ENCODE data around the gene HIVEP1. TPM values are rescaled to one million over a fixed set of nuclear protein-coding genes. Genes with fewer than 3 reads are reported as not detected.

Gene HIVEP1
- total and polyA plus RNA-seq, 2 of the 13 experiments (the other 11 are each of a cell fraction or from before 2014, with no cell fraction given) = 7.4 to 9.9 TPM

DNA sequence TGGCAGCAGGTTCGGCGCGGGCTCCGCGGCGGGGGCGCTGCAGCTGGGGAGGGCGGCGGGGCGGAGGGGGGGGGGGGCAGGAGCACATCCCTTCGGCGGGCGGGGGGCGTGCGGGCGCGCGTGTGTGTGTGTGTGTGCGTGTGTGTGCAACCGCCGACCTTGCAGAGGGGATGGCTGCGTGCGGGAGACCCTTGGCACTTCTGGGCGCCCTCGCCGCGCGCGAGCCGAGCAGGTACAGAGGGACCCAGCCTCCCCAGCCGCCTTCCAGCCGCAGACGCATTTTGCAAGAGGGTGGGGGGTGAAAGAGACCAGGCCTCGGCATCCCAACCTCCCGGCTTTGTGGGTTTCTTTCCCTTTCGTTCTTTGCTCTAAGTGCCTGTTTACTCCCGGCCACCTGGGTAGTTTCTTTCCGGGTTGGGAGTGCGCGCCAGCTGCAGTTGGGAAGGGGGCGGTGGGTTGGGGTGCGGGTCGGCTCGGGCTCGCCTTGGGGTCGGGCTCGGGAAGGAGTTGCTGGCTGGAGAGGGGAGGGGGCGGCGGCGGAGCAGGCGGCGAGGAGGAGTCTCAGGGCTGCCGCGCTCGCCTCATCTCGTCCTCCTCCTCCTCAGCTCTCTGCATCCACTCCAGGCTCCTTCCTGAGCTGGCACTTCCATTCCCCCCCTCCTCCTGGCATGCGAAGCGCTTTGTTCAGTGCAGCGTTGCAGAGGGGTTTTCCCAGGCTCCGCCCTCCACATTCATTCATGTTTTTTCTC, 620 bp downstream of the HIVEP1 start (continued):
- TF ChIP-seq JDP2 (CRISPR knock-in tag; IDR thresholded peaks at IDR 0.05; ENCODE audit: borderline replicate concordance) = no peak
- TF ChIP-seq ZNF605 (CRISPR knock-in tag; IDR thresholded peaks at IDR 0.05) = no peak
- peak; percentile 31 for TF ChIP-seq HNRNPK (IDR thresholded peaks at IDR 0.05; ENCODE audit: low read depth, low read length, poor library complexity, severe bottlenecking)
- no peak for TF ChIP-seq NFRKB (IDR thresholded peaks at IDR 0.05)
- no peak for TF ChIP-seq ZNF33B (CRISPR knock-in tag; IDR thresholded peaks at IDR 0.05)
- no peak for TF ChIP-seq ZNF337 (CRISPR knock-in tag; IDR thresholded peaks at IDR 0.05; ENCODE audit: borderline replicate concordance, low read depth)
- no peak; the same call in none of the 2 replicates for TF ChIP-seq TAF1 (CRISPR knock-in tag; IDR thresholded peaks at IDR 0.05)
- TF ChIP-seq U2AF1 (optimal IDR thresholded peaks at IDR 0.05; ENCODE audit: low read depth, low read length) = no peak
- no peak for TF ChIP-seq ZNF570 (CRISPR knock-in tag; IDR thresholded peaks at IDR 0.05; ENCODE audit: borderline replicate concordance)
- no peak for TF ChIP-seq ZSCAN22 (CRISPR knock-in tag; IDR thresholded peaks at IDR 0.05)
- no peak for TF ChIP-seq ZFYVE20 (CRISPR knock-in tag; IDR thresholded peaks at IDR 0.05; ENCODE audit: borderline replicate concordance, low read depth)
- TF ChIP-seq, protein P1, sequence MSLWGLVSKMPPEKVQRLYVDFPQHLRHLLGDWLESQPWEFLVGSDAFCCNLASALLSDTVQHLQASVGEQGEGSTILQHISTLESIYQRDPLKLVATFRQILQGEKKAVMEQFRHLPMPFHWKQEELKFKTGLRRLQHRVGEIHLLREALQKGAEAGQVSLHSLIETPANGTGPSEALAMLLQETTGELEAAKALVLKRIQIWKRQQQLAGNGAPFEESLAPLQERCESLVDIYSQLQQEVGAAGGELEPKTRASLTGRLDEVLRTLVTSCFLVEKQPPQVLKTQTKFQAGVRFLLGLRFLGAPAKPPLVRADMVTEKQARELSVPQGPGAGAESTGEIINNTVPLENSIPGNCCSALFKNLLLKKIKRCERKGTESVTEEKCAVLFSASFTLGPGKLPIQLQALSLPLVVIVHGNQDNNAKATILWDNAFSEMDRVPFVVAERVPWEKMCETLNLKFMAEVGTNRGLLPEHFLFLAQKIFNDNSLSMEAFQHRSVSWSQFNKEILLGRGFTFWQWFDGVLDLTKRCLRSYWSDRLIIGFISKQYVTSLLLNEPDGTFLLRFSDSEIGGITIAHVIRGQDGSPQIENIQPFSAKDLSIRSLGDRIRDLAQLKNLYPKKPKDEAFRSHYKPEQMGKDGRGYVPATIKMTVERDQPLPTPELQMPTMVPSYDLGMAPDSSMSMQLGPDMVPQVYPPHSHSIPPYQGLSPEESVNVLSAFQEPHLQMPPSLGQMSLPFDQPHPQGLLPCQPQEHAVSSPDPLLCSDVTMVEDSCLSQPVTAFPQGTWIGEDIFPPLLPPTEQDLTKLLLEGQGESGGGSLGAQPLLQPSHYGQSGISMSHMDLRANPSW (CRISPR knock-in tag; IDR thresholded peaks at IDR 0.05; ENCODE audit: borderline replicate concordance) = no peak
- peak; percentile 65 for TF ChIP-seq RBM39 (IDR thresholded peaks at IDR 0.05; ENCODE audit: low read depth, low read length, poor library complexity, severe bottlenecking)
- TF ChIP-seq, protein P2, sequence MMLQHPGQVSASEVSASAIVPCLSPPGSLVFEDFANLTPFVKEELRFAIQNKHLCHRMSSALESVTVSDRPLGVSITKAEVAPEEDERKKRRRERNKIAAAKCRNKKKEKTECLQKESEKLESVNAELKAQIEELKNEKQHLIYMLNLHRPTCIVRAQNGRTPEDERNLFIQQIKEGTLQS (CRISPR knock-in tag; IDR thresholded peaks at IDR 0.05) = no peak
- TF ChIP-seq, protein P3, sequence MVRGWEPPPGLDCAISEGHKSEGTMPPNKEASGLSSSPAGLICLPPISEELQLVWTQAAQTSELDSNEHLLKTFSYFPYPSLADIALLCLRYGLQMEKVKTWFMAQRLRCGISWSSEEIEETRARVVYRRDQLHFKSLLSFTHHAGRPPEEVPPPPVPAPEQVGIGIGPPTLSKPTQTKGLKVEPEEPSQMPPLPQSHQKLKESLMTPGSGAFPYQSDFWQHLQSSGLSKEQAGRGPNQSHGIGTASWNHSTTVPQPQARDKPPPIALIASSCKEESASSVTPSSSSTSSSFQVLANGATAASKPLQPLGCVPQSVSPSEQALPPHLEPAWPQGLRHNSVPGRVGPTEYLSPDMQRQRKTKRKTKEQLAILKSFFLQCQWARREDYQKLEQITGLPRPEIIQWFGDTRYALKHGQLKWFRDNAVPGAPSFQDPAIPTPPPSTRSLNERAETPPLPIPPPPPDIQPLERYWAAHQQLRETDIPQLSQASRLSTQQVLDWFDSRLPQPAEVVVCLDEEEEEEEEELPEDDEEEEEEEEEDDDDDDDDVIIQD (CRISPR knock-in tag; IDR thresholded peaks at IDR 0.05; ENCODE audit: low read depth) = no peak
- TF ChIP-seq KLF9 (CRISPR knock-in tag; IDR thresholded peaks at IDR 0.05; ENCODE audit: low read depth) = no peak
- TF ChIP-seq, protein P4, sequence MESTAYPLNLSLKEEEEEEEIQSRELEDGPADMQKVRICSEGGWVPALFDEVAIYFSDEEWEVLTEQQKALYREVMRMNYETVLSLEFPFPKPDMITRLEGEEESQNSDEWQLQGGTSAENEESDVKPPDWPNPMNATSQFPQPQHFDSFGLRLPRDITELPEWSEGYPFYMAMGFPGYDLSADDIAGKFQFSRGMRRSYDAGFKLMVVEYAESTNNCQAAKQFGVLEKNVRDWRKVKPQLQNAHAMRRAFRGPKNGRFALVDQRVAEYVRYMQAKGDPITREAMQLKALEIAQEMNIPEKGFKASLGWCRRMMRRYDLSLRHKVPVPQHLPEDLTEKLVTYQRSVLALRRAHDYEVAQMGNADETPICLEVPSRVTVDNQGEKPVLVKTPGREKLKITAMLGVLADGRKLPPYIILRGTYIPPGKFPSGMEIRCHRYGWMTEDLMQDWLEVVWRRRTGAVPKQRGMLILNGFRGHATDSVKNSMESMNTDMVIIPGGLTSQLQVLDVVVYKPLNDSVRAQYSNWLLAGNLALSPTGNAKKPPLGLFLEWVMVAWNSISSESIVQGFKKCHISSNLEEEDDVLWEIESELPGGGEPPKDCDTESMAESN (CRISPR knock-in tag; conservative IDR thresholded peaks at IDR 0.05) = 0 out of 2 replicates have a peak, but pooled peaks have one; percentile 53
- TF ChIP-seq ZKSCAN1 (IDR thresholded peaks at IDR 0.05; ENCODE audit: low read length) = no peak
- no peak for TF ChIP-seq RARG (CRISPR knock-in tag; IDR thresholded peaks at IDR 0.05; ENCODE audit: low read depth)
- no peak for TF ChIP-seq ZNF460 (CRISPR knock-in tag; IDR thresholded peaks at IDR 0.05; ENCODE audit: borderline replicate concordance)
- TF ChIP-seq ONECUT2 (CRISPR knock-in tag; IDR thresholded peaks at IDR 0.05) = no peak
- TF ChIP-seq HIVEP1 (CRISPR knock-in tag; IDR thresholded peaks at IDR 0.05) = peak; percentile 97
- TF ChIP-seq TBX2 (CRISPR knock-in tag; IDR thresholded peaks at IDR 0.05; ENCODE audit: borderline replicate concordance) = peak; percentile 53
- peak; percentile 71 for TF ChIP-seq ASH2L (IDR thresholded peaks at IDR 0.05; ENCODE audit: insufficient read length, low read depth, low read length)

Measured in HepG2 (cell line).